ENCODE results near the gene GNPTAB.

The GNPTAB gene

GRCh38 chr12:101830367-101831325 is at the start of gene GNPTAB:
Gene GNPTAB, minus strand, starts transcription at chr12:101830959. Its CDS starts 284 bp downstream, at chr12:101830675.
- peak; percentile 61 for TF ChIP-seq CTCF (IDR thresholded peaks at IDR 0.05; ENCODE audit: control insufficient read depth, insufficient read depth, low read depth, low read length, missing control alignments)
- DNase-seq (ENCODE audit: low read depth) = peak; percentile 54
- peak within 1 kb of the TSS; percentile 79 for H3K4me3 ChIP-seq (ENCODE audit: control insufficient read depth, low read depth, low read length)

- peak overlapping the region; percentile 99 for H3K4me3 ChIP-seq (ENCODE audit: control insufficient read depth, low read depth, low read length)
- DNase-seq (ENCODE audit: low read depth) = no peak
- TF ChIP-seq CTCF (IDR thresholded peaks at IDR 0.05; ENCODE audit: control insufficient read depth, insufficient read depth, low read depth, low read length, missing control alignments) = no peak
Observed at GRCh38 chr12:101878243-101878821, 47.6 kb upstream of the GNPTAB start.

- peak overlapping the region; percentile 99 for H3K4me3 ChIP-seq (ENCODE audit: control insufficient read depth, low read depth, low read length)
- no peak for DNase-seq (ENCODE audit: low read depth)
- no peak for TF ChIP-seq CTCF (IDR thresholded peaks at IDR 0.05; ENCODE audit: control insufficient read depth, insufficient read depth, low read depth, low read length, missing control alignments)
Observed at GRCh38 chr12:101877806-101878242, 47.1 kb upstream of the GNPTAB start.

GRCh38 chr12:101876861-101877805 is 46.4 kb upstream of the GNPTAB start, which contains the start of gene DRAM1:
Gene DRAM1, plus strand, starts transcription at chr12:101877580. Its CDS starts 210 bp downstream, at chr12:101877790.
- peak within 1 kb of the TSS; percentile 99 for H3K4me3 ChIP-seq (ENCODE audit: control insufficient read depth, low read depth, low read length)
- peak; percentile 66 for DNase-seq (ENCODE audit: low read depth)
- TF ChIP-seq CTCF (IDR thresholded peaks at IDR 0.05; ENCODE audit: control insufficient read depth, insufficient read depth, low read depth, low read length, missing control alignments) = no peak

- no peak for TF ChIP-seq CTCF (IDR thresholded peaks at IDR 0.05; ENCODE audit: control insufficient read depth, insufficient read depth, low read depth, low read length, missing control alignments)
- DNase-seq (ENCODE audit: low read depth) = no peak
- peak overlapping the region; percentile 99 for H3K4me3 ChIP-seq (ENCODE audit: control insufficient read depth, low read depth, low read length)
Observed at GRCh38 chr12:101876322-101876860, 45.6 kb upstream of the GNPTAB start.
